HEK293 (cell line): ENCODE data around the gene OSBPL10.

Source experiments
- CTCF ChIA-PET: fragments of 350-600 bp; formaldehyde crosslinking; extraction: SDS; loops from one replicate; lab custom pipeline; 2021; ENCODE audit warnings: antibody characterized with exemption; lab: Yijun Ruan, JAX
- POLR2A ChIA-PET: fragments of 300-600 bp; formaldehyde crosslinking; extraction: SDS; loops from one replicate; lab custom pipeline; 2020; ENCODE audit warnings: antibody characterized with exemption, inconsistent platforms; lab: Yijun Ruan, JAX
- H3K27ac ChIP-seq: fragments of 200-500 bp; sonication (Bioruptor generic); 2 replicates; pipeline ENCODE4 v1.5.1; 2014; ENCODE audit warnings: low read depth, low read length, control low read depth, inconsistent platforms; ENCODE audit errors: extremely low read depth
- H3K36me3 ChIP-seq, 2 experiments: fragments of 200-500 bp in 1 of 2; sonication (Bioruptor generic) in 1 of 2; 1 replicate in 1 of 2; 2 replicates in 1 of 2; pipeline ENCODE4 v1.5.1; 2014 to 2017; ENCODE audit warnings: inconsistent platforms in 2 of 2, low read length in 2 of 2; ENCODE audit not compliant: control insufficient read depth in 2 of 2, insufficient read depth in 1 of 2
- H3K4me1 ChIP-seq: fragments of 200-500 bp; sonication (Bioruptor generic); 2 replicates; pipeline ENCODE4 v1.5.1; 2014; ENCODE audit warnings: mild to moderate bottlenecking, low read length, inconsistent platforms; ENCODE audit not compliant: control insufficient read depth, insufficient read depth
- H3K4me3 ChIP-seq: 2 replicates; pipeline ENCODE4 v1.5.1; 2011; ENCODE audit warnings: low read depth, mild to moderate bottlenecking, control low read depth, low read length, moderate library complexity
- H3K9me3 ChIP-seq: fragments of 200-500 bp; sonication (Bioruptor generic); 2 replicates; pipeline ENCODE4 v1.5.1; 2014; ENCODE audit warnings: low read depth, low read length, inconsistent platforms; ENCODE audit not compliant: control insufficient read depth, insufficient read depth
- ATF2 ChIP-seq: fragments of 450-650 bp; formaldehyde crosslinking; IDR thresholded peaks from 2 replicates; pipeline ENCODE4 v1.5.1; 2016; ENCODE audit warnings: missing biosample characterization, missing genetic modification characterization, low read depth
- EGR2 ChIP-seq: fragments of 450-650 bp; formaldehyde crosslinking; IDR thresholded peaks from 2 replicates; pipeline ENCODE4 v1.5.1; 2016; ENCODE audit warnings: low read depth, missing biosample characterization, missing genetic modification characterization
- RBAK ChIP-seq: fragments of 450-650 bp; formaldehyde crosslinking; IDR thresholded peaks from 2 replicates; pipeline ENCODE4 v1.5.1; 2016; ENCODE audit warnings: missing biosample characterization, missing genetic modification characterization
- ZBTB20 ChIP-seq: fragments of 450-650 bp; formaldehyde crosslinking; IDR thresholded peaks from 2 replicates; pipeline ENCODE4 v1.5.1; 2016; ENCODE audit warnings: missing biosample characterization, missing genetic modification characterization
- ZBTB21 ChIP-seq: fragments of 450-650 bp; formaldehyde crosslinking; IDR thresholded peaks from 2 replicates; pipeline ENCODE4 v1.5.1; 2017; ENCODE audit warnings: missing biosample characterization, missing genetic modification characterization
- ZBTB26 ChIP-seq: fragments of 450-650 bp; formaldehyde crosslinking; optimal IDR thresholded peaks from 2 replicates; pipeline ENCODE3; 2016; ENCODE audit warnings: missing biosample characterization, mild to moderate bottlenecking, missing genetic modification characterization
- ZNF133 ChIP-seq: fragments of 450-650 bp; formaldehyde crosslinking; IDR thresholded peaks from 2 replicates; pipeline ENCODE4 v1.5.1; 2016; ENCODE audit warnings: missing biosample characterization, missing genetic modification characterization
- ZNF223 ChIP-seq: fragments of 450-650 bp; formaldehyde crosslinking; IDR thresholded peaks from 2 replicates; pipeline ENCODE4 v1.5.1; 2016; ENCODE audit warnings: missing biosample characterization, missing genetic modification characterization
- ZNF23 ChIP-seq: fragments of 450-650 bp; formaldehyde crosslinking; IDR thresholded peaks from 2 replicates; pipeline ENCODE4 v1.5.1; 2016; ENCODE audit warnings: missing biosample characterization, missing genetic modification characterization, borderline replicate concordance
- ZNF433 ChIP-seq: fragments of 450-650 bp; formaldehyde crosslinking; IDR thresholded peaks from 2 replicates; pipeline ENCODE4 v1.5.1; 2016; ENCODE audit warnings: missing biosample characterization, missing genetic modification characterization, low read depth
- ZNF48 ChIP-seq: fragments of 450-650 bp; formaldehyde crosslinking; IDR thresholded peaks from 2 replicates; pipeline ENCODE4 v1.5.1; 2016; ENCODE audit warnings: missing biosample characterization, missing genetic modification characterization
- ZNF501 ChIP-seq: fragments of 450-650 bp; formaldehyde crosslinking; IDR thresholded peaks from 2 replicates; pipeline ENCODE4 v1.5.1; 2016; ENCODE audit warnings: missing biosample characterization, missing genetic modification characterization
- ZNF510 ChIP-seq: fragments of 450-650 bp; formaldehyde crosslinking; IDR thresholded peaks from 2 replicates; pipeline ENCODE4 v1.5.1; 2018; ENCODE audit warnings: mild to moderate bottlenecking, missing genetic modification characterization, missing biosample characterization; ENCODE audit not compliant: insufficient replicate concordance
- ZNF555 ChIP-seq: fragments of 450-650 bp; formaldehyde crosslinking; conservative IDR thresholded peaks from 2 replicates; pipeline ENCODE4 v1.5.1; 2017; ENCODE audit warnings: missing biosample characterization, mild to moderate bottlenecking, missing genetic modification characterization, inconsistent platforms
- ZNF560 ChIP-seq: fragments of 450-650 bp; formaldehyde crosslinking; IDR thresholded peaks from 2 replicates; pipeline ENCODE4 v1.5.1; 2017; ENCODE audit warnings: missing biosample characterization, missing genetic modification characterization, borderline replicate concordance
- ZNF600 ChIP-seq: fragments of 450-650 bp; formaldehyde crosslinking; IDR thresholded peaks from 2 replicates; pipeline ENCODE4 v1.5.1; 2016; ENCODE audit warnings: missing biosample characterization, missing genetic modification characterization
- ZNF76 ChIP-seq: fragments of 450-650 bp; formaldehyde crosslinking; IDR thresholded peaks from 2 replicates; pipeline ENCODE4; 2016; ENCODE audit warnings: low read depth, missing biosample characterization, missing genetic modification characterization, borderline replicate concordance
- ZNF777 ChIP-seq: fragments of 450-650 bp; formaldehyde crosslinking; IDR thresholded peaks from 2 replicates; pipeline ENCODE4 v1.5.1; 2017; ENCODE audit warnings: missing biosample characterization, missing genetic modification characterization, borderline replicate concordance
- ZNF791 ChIP-seq: fragments of 450-650 bp; formaldehyde crosslinking; IDR thresholded peaks from 2 replicates; pipeline ENCODE4 v1.5.1; 2016; ENCODE audit warnings: missing biosample characterization, missing genetic modification characterization
- ZXDB ChIP-seq: fragments of 450-650 bp; formaldehyde crosslinking; IDR thresholded peaks from 2 replicates; pipeline ENCODE4 v1.5.1; 2016; ENCODE audit warnings: missing biosample characterization, missing genetic modification characterization
- TF ChIP-seq, protein P1 (sequence below): fragments of 450-650 bp; formaldehyde crosslinking; IDR thresholded peaks from 2 replicates; pipeline ENCODE4 v1.5.1; 2016; ENCODE audit warnings: missing biosample characterization, missing genetic modification characterization
- TF ChIP-seq, protein P2 (sequence below): fragments of 450-650 bp; IDR thresholded peaks from 2 replicates; pipeline ENCODE4 v1.5.1; 2018; ENCODE audit warnings: missing biosample characterization, mild to moderate bottlenecking, missing genetic modification characterization
- TF ChIP-seq, protein P3 (sequence below): fragments of 450-650 bp; formaldehyde crosslinking; IDR thresholded peaks from 2 replicates; pipeline ENCODE4 v1.5.1; 2016; ENCODE audit warnings: missing biosample characterization, missing genetic modification characterization
- TF ChIP-seq, protein P4 (sequence below): fragments of 450-650 bp; formaldehyde crosslinking; IDR thresholded peaks from 2 replicates; pipeline ENCODE4 v1.5.1; 2016; ENCODE audit warnings: missing biosample characterization, missing genetic modification characterization

The OSBPL10 gene

GRCh38 chr3:31892500-31892899, 88.6 kb downstream of the OSBPL10 start (continued):
- TF ChIP-seq, protein P1, sequence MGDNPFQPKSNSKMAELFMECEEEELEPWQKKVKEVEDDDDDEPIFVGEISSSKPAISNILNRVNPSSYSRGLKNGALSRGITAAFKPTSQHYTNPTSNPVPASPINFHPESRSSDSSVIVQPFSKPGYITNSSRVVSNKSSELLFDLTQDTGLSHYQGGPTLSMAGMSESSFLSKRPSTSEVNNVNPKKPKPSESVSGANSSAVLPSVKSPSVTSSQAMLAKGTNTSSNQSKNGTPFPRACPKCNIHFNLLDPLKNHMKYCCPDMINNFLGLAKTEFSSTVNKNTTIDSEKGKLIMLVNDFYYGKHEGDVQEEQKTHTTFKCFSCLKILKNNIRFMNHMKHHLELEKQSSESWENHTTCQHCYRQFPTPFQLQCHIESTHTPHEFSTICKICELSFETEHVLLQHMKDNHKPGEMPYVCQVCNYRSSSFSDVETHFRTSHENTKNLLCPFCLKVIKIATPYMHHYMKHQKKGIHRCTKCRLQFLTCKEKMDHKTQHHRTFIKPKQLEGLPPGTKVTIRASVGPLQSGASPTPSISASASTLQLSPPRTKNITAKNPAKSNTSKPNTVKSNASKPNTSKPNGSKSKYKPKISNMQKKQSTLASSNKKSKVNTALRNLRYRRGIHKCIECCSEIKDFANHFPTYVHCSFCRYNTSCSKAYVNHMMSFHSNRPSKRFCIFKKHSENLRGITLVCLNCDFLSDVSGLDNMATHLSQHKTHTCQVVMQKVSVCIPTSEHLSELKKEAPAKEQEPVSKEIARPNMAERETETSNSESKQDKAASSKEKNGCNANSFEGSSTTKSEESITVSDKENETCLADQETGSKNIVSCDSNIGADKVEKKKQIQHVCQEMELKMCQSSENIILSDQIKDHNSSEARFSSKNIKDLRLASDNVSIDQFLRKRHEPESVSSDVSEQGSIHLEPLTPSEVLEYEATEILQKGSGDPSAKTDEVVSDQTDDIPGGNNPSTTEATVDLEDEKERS: no peak
- TF ChIP-seq EGR2 (tag by site-specific recombination) (no peak), ZNF501 (no peak), ZBTB21 (tag by site-specific recombination) (no peak)

DNA sequence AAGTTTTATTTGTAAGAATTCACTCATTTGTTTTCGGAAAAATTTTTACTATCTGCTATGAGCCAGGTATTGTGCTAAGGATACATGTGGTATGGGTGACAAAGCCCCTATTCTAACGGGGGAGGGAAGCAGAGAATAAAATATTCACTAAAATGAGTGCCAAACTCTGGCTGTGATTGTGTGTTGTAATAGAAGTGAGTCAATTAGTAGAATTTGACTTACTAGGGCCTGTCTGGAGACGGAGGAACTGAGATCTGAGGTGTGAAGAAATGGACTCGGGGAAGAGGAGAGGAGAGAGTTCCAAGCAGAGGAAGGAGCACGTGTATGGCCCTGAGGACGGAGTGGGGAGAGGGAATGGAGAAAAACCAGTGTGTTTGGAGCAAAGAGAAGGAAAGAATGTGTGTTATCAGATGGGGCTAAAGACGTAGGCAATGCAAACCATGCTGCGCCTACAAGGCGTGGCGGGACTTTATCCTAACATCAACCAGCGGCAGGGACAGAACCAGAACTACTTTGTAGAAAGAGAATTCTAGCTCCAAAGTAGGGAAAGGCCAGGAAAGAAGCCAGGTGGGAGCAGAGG, 89.1 kb downstream of the OSBPL10 start:
- TF ChIP-seq ZBTB26 (tag by site-specific recombination): no peak
- TF ChIP-seq RBAK (tag by site-specific recombination): no peak
- no peak for TF ChIP-seq ZNF560
- no peak for TF ChIP-seq ZBTB20 (tag by site-specific recombination)
- no peak for TF ChIP-seq ZNF76 (tag by site-specific recombination)
- TF ChIP-seq ZNF48 (tag by site-specific recombination): no peak
- TF ChIP-seq ZNF777: no peak
- TF ChIP-seq, protein P2, sequence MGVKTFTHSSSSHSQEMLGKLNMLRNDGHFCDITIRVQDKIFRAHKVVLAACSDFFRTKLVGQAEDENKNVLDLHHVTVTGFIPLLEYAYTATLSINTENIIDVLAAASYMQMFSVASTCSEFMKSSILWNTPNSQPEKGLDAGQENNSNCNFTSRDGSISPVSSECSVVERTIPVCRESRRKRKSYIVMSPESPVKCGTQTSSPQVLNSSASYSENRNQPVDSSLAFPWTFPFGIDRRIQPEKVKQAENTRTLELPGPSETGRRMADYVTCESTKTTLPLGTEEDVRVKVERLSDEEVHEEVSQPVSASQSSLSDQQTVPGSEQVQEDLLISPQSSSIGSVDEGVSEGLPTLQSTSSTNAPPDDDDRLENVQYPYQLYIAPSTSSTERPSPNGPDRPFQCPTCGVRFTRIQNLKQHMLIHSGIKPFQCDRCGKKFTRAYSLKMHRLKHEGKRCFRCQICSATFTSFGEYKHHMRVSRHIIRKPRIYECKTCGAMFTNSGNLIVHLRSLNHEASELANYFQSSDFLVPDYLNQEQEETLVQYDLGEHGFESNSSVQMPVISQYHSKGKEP: no peak
- TF ChIP-seq ZNF510 (tag by site-specific recombination): no peak
- TF ChIP-seq ZNF555 (tag by site-specific recombination): no peak
- Histone ChIP-seq H3K4me3 (no peak overlapping the region), H3K27ac (no peak overlapping the region), H3K36me3 (no peaks in the 10 kb centered on the region), H3K9me3 (no peaks in the 10 kb centered on the region), H3K4me1 (no peaks in the 10 kb centered on the region)
- ChIA-PET CTCF (no interaction called here), POLR2A (no interaction called here)

- POLR2A ChIA-PET: no interaction called here
- CTCF ChIA-PET: no interaction called here
- no peak overlapping the region for H3K27ac ChIP-seq
- no peak for TF ChIP-seq ZNF133 (tag by site-specific recombination)
- TF ChIP-seq ZNF600 (tag by site-specific recombination): no peak
- TF ChIP-seq, protein P3, sequence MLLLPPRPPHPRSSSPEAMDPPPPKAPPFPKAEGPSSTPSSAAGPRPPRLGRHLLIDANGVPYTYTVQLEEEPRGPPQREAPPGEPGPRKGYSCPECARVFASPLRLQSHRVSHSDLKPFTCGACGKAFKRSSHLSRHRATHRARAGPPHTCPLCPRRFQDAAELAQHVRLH (tag by site-specific recombination): no peak
- TF ChIP-seq ZXDB (tag by site-specific recombination): no peak
- no peak for TF ChIP-seq ZNF223 (tag by site-specific recombination)
- TF ChIP-seq ATF2: no peak
- TF ChIP-seq ZNF433: no peak
- TF ChIP-seq ZNF791 (tag by site-specific recombination): no peak
- TF ChIP-seq, protein P4, sequence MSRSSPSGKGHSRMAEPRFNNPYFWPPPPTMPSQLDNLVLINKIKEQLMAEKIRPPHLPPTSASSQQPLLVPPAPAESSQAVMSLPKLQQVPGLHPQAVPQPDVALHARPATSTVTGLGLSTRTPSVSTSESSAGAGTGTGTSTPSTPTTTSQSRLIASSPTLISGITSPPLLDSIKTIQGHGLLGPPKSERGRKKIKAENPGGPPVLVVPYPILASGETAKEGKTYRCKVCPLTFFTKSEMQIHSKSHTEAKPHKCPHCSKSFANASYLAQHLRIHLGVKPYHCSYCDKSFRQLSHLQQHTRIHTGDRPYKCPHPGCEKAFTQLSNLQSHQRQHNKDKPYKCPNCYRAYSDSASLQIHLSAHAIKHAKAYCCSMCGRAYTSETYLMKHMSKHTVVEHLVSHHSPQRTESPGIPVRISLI (tag by site-specific recombination): no peak
- TF ChIP-seq ZNF23: no peak
These were observed 90.2 kb downstream of the OSBPL10 start for GRCh38 chr3:31890742-31891469.

More at GRCh38 chr3:31890742-31891469, 90.2 kb downstream of the OSBPL10 start:
- H3K36me3 ChIP-seq: no peaks in the 10 kb centered on the region
- no peaks in the 10 kb centered on the region for H3K4me1 ChIP-seq
- H3K9me3 ChIP-seq: no peaks in the 10 kb centered on the region
- H3K4me3 ChIP-seq: no peak overlapping the region
